Neural progenitor cell (in vitro differentiated cells): ENCODE measurements around the gene RMI2. TPM values are rescaled to one million over a fixed set of nuclear protein-coding genes. Genes with fewer than 3 reads are reported as not detected.
"Not testable (repeated sequence)": the region's sequence is repeated elsewhere in the genome, so short reads cannot be mapped to it uniquely, and the experiment has no call there.

Experiments used
- DNase-seq: peaks from one replicate; pipeline ENCODE4 v3.0.0-alpha.2; 2016; ENCODE audit warnings: low spot score
- H2AFZ ChIP-seq: fragments of 200-600 bp; sonication (generic); replicated peaks from 2 replicates; pipeline ENCODE4 v1.6.1; 2016; ENCODE audit warnings: antibody characterized with exemption
- H3F3A ChIP-seq: fragments of 200-600 bp; sonication (generic); 2 replicates; pipeline ENCODE4 v1.6.1; 2016; ENCODE audit warnings: antibody characterized with exemption, low read depth
- H3K27ac ChIP-seq: fragments of 200-600 bp; sonication (generic); 2 replicates; pipeline ENCODE4 v1.5.1; 2016; ENCODE audit warnings: mild to moderate bottlenecking
- H3K27me3 ChIP-seq: fragments of 200-600 bp; sonication (generic); 2 replicates; pipeline ENCODE4 v1.6.1; 2016; ENCODE audit warnings: mild to moderate bottlenecking, moderate library complexity
- H3K36me3 ChIP-seq: fragments of 200-600 bp; sonication (generic); 2 replicates; pipeline ENCODE4 v1.5.1; 2016
- H3K4me1 ChIP-seq: fragments of 200-600 bp; sonication (generic); 2 replicates; pipeline ENCODE4 v1.6.1; 2016; ENCODE audit warnings: mixed run types
- H3K4me2 ChIP-seq: fragments of 200-600 bp; sonication (generic); 2 replicates; pipeline ENCODE4 v1.6.1; 2016
- H3K4me3 ChIP-seq: fragments of 200-600 bp; sonication (generic); 2 replicates; pipeline ENCODE4 v1.5.1; 2016
- H3K79me2 ChIP-seq: fragments of 200-600 bp; sonication (generic); 2 replicates; pipeline ENCODE4 v1.6.1; 2016; ENCODE audit warnings: low read depth
- H3K9ac ChIP-seq: fragments of 200-600 bp; sonication (generic); 2 replicates; pipeline ENCODE4 v1.6.1; 2016
- H3K9me3 ChIP-seq: fragments of 200-600 bp; sonication (generic); 2 replicates; pipeline ENCODE4 v1.5.1; 2016; ENCODE audit warnings: low read depth
- H4K20me1 ChIP-seq: fragments of 200-600 bp; sonication (generic); 2 replicates; pipeline ENCODE4 v1.6.1; 2016; ENCODE audit warnings: low read depth
- H3K27ac Mint-ChIP-seq: 3 replicates; pipeline ENCODE4 v1.8.0; 2021; ENCODE audit warnings: mixed read lengths
- H3K27me3 Mint-ChIP-seq: 2 replicates; pipeline ENCODE4 v1.8.0; 2022; ENCODE audit warnings: low read depth, mild to moderate bottlenecking, inconsistent platforms, moderate library complexity, mixed read lengths; ENCODE audit not compliant: insufficient read depth
- H3K36me3 Mint-ChIP-seq: 3 replicates; pipeline ENCODE4 v1.8.0; 2021; ENCODE audit warnings: mixed read lengths
- H3K4me1 Mint-ChIP-seq: 3 replicates; pipeline ENCODE4 v1.8.0; 2021; ENCODE audit warnings: mixed read lengths
- H3K4me3 Mint-ChIP-seq: 3 replicates; pipeline ENCODE4 v1.8.0; 2021; ENCODE audit warnings: mild to moderate bottlenecking, moderate library complexity, mixed read lengths
- H3K9me3 Mint-ChIP-seq: 3 replicates; pipeline ENCODE4 v1.8.0; 2020; ENCODE audit warnings: mixed read lengths
- EZH2 ChIP-seq: fragments of 200-600 bp; sonication (generic); IDR thresholded peaks from 2 replicates; pipeline ENCODE4 v1.6.1; 2017; ENCODE audit warnings: antibody characterized with exemption, mild to moderate bottlenecking, moderate library complexity
- EZH2phosphoT487 ChIP-seq: fragments of 200-600 bp; sonication (generic); IDR thresholded peaks from 2 replicates; pipeline ENCODE4 v1.6.1; 2017; ENCODE audit warnings: antibody characterized with exemption
- total RNA-seq: library from RNA; depleted of rRNA; stranded (reverse); fragments of >200 nt; gene quantifications from 2 replicates; pipeline ENCODE4 v1.2.3, GENCODE V29; 2015; ENCODE audit warnings: low replicate concordance
- TF ChIP-seq, protein P1 (sequence below): fragments of 200-600 bp; sonication (generic); IDR thresholded peaks from 2 replicates; pipeline ENCODE4 v1.5.1; 2017; ENCODE audit warnings: antibody characterized with exemption, mild to moderate bottlenecking

Gene RMI2
- total RNA-seq, 1 donor from 2014 or later, result 68.6 TPM

DNA sequence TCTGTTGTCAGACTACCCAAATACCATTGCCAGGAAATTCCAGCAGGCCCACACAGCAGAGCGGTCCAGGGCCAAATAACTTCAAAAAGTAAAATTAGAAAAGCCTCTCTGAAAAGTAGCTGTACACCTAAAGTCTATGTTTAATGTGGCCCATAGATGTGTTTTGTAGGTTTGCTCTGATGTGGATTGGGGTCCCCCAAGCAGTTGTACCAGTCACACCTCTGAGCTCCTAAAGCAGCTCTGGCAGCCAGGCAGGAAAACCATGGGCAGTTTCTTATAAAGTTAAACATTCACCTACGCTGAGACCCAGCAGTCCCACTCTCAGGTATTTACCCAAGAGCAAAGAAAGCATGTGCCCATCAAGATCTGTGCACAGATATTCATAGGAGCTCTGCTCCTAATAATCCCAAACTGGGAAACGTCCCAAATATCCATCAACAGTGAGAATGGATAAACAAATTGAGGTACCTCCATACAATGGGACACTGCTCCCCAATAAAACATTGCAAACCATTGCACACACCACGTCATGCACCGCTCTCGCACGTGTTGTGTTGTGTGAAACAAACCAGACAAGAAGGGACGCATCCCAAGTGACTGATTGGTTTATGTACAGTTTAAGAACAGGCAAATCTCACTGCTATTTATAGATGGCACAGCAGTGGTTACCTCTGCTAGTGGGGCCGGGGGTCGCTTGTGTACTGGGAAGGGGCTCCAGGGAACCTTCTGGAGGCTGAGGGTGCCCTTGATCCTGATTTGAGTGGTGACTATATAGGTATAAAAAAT, 48.4 kb upstream of the RMI2 start:
- peaks cover 34% of the 10 kb centered on the region for H3K4me1 Mint-ChIP-seq
- Histone ChIP-seq H3K4me3 (no peak overlapping the region), H3K79me2 (no peaks in the 10 kb centered on the region), H3K9ac (no peak overlapping the region), H3K9me3 (no peaks in the 10 kb centered on the region), H3K27me3 (no peaks in the 10 kb centered on the region), H3K36me3 (no peaks in the 10 kb centered on the region), H3K4me1 (peaks cover 8% of the 10 kb centered on the region), H4K20me1 (no peaks in the 10 kb centered on the region), H2AFZ (no peak overlapping the region), H3K4me2 (peak overlapping the region; percentile 4), H3F3A (peaks cover 2% of the 10 kb centered on the region), H3K27ac (no peak overlapping the region)
- no peak for TF ChIP-seq EZH2
- TF ChIP-seq EZH2phosphoT487, result no peak
- TF ChIP-seq, protein P1, sequence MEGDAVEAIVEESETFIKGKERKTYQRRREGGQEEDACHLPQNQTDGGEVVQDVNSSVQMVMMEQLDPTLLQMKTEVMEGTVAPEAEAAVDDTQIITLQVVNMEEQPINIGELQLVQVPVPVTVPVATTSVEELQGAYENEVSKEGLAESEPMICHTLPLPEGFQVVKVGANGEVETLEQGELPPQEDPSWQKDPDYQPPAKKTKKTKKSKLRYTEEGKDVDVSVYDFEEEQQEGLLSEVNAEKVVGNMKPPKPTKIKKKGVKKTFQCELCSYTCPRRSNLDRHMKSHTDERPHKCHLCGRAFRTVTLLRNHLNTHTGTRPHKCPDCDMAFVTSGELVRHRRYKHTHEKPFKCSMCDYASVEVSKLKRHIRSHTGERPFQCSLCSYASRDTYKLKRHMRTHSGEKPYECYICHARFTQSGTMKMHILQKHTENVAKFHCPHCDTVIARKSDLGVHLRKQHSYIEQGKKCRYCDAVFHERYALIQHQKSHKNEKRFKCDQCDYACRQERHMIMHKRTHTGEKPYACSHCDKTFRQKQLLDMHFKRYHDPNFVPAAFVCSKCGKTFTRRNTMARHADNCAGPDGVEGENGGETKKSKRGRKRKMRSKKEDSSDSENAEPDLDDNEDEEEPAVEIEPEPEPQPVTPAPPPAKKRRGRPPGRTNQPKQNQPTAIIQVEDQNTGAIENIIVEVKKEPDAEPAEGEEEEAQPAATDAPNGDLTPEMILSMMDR, result no peak
- no peaks in the 10 kb centered on the region for H3K9me3 Mint-ChIP-seq
- no peak for DNase-seq
- no peak overlapping the region for H3K4me3 Mint-ChIP-seq
- H3K27ac Mint-ChIP-seq, result no peak overlapping the region
- peaks cover 5% of the 10 kb centered on the region for H3K27me3 Mint-ChIP-seq
- H3K36me3 Mint-ChIP-seq, result no peaks in the 10 kb centered on the region

DNA sequence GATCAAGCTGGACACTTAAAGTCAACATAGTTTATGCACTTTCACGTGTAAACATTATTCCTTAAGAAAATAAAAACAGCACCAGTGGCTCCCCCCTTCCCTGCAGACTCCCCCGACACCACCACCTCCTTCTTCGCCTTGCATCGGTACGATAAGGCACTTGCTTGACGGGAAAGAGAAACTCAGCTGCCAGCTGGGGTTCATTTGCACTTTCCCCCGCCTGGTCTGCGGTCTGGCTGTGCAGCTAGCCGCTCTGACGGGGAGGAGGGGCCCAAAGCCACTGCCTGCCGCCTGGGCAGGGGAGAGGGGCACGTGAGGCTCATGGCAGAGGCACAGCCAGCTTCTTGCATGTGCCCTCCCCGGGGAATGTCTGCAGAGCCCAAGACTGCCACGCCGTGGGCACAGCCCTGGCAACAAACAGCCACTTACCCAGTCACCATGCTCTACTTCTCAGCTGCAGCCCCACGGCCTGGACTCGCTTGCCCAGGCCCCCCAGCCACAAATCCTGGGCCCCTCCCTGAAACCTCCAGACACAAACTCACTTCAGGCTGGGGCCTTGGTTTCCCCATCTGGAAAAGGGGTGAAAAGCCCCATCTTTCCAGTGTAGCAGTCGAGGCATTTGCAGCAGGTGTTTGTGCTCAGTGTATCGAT, 47.6 kb upstream of the RMI2 start:
- H3K27ac Mint-ChIP-seq, result no peak overlapping the region
- peak overlapping the region; percentile 4 for H3K4me2 ChIP-seq
- no peak overlapping the region for H3K9ac ChIP-seq

DNA sequence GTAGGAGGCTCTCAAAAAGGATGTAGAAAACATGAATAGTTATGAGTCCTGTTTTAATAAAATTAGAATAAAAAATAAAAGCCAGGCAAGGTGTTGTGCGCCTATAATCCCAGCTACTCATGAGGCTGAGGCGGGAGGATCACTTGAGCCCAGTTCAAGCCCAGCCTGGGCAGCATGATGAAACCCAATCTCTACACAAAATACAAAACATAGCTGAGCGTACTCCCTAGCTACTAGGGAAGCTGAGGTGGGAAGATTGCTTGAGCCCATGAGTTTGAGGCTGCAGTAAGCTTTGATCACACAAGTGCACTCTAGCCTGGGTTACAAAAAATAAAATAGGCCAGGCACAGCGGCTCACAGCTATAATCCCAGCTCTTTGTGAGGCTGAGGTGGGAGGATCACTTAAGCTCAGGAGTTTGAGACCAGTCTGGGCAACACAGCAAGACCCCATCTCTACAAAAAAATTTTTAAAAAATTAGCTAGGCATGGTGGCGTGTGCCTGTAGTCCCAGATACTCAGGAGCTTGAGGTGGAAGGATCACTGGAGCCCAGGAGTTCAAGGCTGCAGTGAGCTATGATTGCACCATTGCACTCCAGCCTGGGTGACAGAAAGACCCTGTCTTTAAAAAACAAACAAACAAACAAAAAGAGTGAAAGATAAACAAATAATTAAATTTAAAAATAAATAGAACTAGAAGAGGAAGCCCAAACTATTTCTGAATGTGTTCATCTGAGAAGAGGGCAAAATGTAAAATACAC, 46.9 kb upstream of the RMI2 start:
- H3K27me3 Mint-ChIP-seq, result peaks cover 7% of the 10 kb centered on the region
- no peak overlapping the region for H3K9ac ChIP-seq
- H3K4me3 ChIP-seq, result no peak overlapping the region
- no peaks in the 10 kb centered on the region for H3K9me3 Mint-ChIP-seq
- no peaks in the 10 kb centered on the region for H3K36me3 ChIP-seq
- H3K9me3 ChIP-seq, result no peaks in the 10 kb centered on the region
- H3K27me3 ChIP-seq, result no peaks in the 10 kb centered on the region
- DNase-seq, result no peak
- H3K4me3 Mint-ChIP-seq, result peak overlapping the region; percentile 56
- H3K4me2 ChIP-seq, result no peak overlapping the region
- H3K27ac ChIP-seq, result no peak overlapping the region
- H3K36me3 Mint-ChIP-seq, result no peaks in the 10 kb centered on the region
- peaks cover 30% of the 10 kb centered on the region for H3K4me1 Mint-ChIP-seq
- TF ChIP-seq EZH2phosphoT487 (no peak), EZH2 (no peak)
- TF ChIP-seq, protein P1, result no peak
- H3F3A ChIP-seq, result no peaks in the 10 kb centered on the region
- peaks cover 8% of the 10 kb centered on the region for H3K4me1 ChIP-seq
- H2AFZ ChIP-seq, result no peak overlapping the region
- H4K20me1 ChIP-seq, result no peaks in the 10 kb centered on the region
- H3K27ac Mint-ChIP-seq, result no peak overlapping the region
- no peaks in the 10 kb centered on the region for H3K79me2 ChIP-seq

More for the DNA sequence above, 47.6 kb upstream of the RMI2 start:
- Histone ChIP-seq H3K4me1 (peaks cover 8% of the 10 kb centered on the region), H2AFZ (peak overlapping the region; percentile 37), H3K9me3 (no peaks in the 10 kb centered on the region), H3K27ac (no peak overlapping the region), H4K20me1 (no peaks in the 10 kb centered on the region), H3K79me2 (no peaks in the 10 kb centered on the region), H3K36me3 (no peaks in the 10 kb centered on the region), H3F3A (no peaks in the 10 kb centered on the region), H3K27me3 (no peaks in the 10 kb centered on the region), H3K4me3 (no peak overlapping the region)
- Mint-ChIP-seq H3K36me3 (no peaks in the 10 kb centered on the region), H3K4me1 (peaks cover 30% of the 10 kb centered on the region), H3K9me3 (no peaks in the 10 kb centered on the region), H3K27me3 (peaks cover 5% of the 10 kb centered on the region), H3K4me3 (no peak overlapping the region)
- TF ChIP-seq, protein P1, result no peak
- TF ChIP-seq EZH2, result no peak
- TF ChIP-seq EZH2phosphoT487, result no peak
- DNase-seq, result peak; percentile 53

DNA sequence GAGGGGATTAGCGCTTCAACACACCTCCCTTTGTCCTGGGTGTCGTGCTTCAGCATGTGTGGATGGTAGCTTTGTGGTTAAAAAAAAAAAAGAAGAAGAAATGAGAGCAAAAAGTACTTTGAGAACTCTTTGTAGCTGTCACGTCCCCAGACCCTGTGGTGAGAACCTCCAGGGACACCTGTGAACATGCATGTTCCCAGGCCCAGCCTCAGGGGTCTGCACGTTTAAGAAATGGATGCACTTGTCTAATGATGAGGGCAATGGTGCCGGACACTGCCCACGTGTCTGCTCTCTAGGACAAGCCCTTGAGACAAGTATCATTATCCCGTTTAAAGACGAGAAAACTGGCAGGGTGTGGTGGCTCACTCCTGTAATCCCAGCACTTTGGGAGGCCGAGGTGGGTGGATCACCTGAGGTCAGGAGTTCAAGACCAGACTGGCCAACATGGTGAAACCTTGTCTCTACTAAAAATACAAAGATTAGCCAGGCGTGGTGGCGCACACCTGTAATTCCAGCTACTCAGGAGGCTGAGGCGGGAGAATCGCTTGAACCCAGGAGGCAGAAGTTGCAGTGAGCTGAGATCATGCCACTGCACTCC, 46.2 kb upstream of the RMI2 start:
- H3K27me3 Mint-ChIP-seq, H3K27ac Mint-ChIP-seq, H4K20me1 ChIP-seq, H3K36me3 Mint-ChIP-seq, H3K27ac ChIP-seq, H2AFZ ChIP-seq, H3F3A ChIP-seq, H3K4me2 ChIP-seq, H3K9me3 ChIP-seq, H3K4me1 ChIP-seq, H3K9ac ChIP-seq, H3K36me3 ChIP-seq, H3K27me3 ChIP-seq, H3K4me3 ChIP-seq, H3K9me3 Mint-ChIP-seq, DNase-seq, H3K79me2 ChIP-seq: not testable (repeated sequence)
- Mint-ChIP-seq H3K4me3 (peak overlapping the region; percentile 56), H3K4me1 (peaks cover 32% of the 10 kb centered on the region)
